ENCODE results near the gene ENTR1. TPM values are rescaled to one million over a fixed set of nuclear protein-coding genes. Genes with fewer than 3 reads are reported as not detected.

ENTR1 gene, protein sequence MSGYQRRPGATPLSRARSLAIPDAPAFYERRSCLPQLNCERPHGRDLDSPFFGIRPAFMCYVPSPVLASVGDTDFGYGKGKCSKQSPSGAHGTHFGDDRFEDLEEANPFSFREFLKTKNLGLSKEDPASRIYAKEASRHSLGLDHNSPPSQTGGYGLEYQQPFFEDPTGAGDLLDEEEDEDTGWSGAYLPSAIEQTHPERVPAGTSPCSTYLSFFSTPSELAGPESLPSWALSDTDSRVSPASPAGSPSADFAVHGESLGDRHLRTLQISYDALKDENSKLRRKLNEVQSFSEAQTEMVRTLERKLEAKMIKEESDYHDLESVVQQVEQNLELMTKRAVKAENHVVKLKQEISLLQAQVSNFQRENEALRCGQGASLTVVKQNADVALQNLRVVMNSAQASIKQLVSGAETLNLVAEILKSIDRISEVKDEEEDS
- total RNA-seq (86.3 and 94.7 TPM in 2 replicates), polyA plus RNA-seq (77.7 and 110 TPM in 2 replicates), polyA minus RNA-seq (41.9 and 59.5 TPM in 2 replicates)
- total RNA-seq (2013), result 57.0 TPM

DNA sequence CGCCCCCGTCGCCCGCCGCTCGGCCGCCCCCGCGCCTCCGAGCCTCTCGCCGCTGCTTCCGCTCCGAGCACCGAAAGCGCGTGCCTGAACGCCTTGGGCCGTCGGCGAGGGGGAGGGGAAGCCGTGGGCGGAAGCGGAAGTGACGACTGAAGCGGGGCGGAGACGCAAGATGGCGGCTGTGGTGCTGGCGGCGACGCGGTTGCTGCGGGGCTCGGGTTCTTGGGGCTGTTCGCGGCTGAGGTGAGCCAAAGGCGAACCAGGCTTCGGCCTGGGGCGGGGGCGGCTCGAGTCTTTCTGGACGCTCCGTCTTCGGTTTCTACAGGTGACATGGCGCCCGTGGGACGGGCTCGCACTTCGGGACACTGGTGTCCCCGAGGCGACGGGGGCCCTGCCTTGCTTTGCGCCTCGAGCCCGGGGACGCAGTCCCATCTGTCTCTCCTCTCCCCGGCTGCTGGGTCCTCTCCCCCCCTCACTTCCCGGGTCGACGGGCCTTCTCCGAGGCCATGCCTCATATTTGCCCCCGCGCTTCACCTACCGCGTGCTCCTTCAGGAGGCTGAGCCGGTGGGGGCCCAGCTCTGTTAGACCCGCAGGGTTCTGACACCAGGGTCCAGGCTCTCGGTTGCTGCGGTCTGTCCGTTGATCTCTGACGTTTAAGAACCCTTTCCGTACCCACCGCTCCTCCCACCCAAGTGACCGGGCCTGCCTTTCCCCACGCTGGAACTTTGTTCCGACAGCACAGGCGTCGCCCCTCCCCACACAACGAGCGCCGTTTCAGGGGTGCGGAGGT is at the start of gene ENTR1, which contains the start of gene PMPCA:
ENTR1 (minus strand) TSS at position 115 of the 788 bp plus-strand sequence. CDS start 217 bp downstream, outside the sequence.
PMPCA (plus strand) TSS at position 159 of the 788 bp plus-strand sequence; CDS start at position 170, 11 bp downstream.
- WGBS (ENCODE audit: insufficient coverage), result under 1% methylated on average over 77 of the region's 83 CpGs
- peak within 1 kb of the TSS; percentile 92 for H3K27ac Mint-ChIP-seq
- H3K79me2 ChIP-seq (ENCODE audit: control insufficient read depth, insufficient read depth, low read length), result peaks cover 73% of the 10 kb centered on the region
- no peak for TF ChIP-seq EZH2 (IDR thresholded peaks at IDR 0.05; ENCODE audit: borderline replicate concordance, insufficient read depth, low read depth, low read length, poor library complexity, severe bottlenecking)
- TF ChIP-seq, protein P1, sequence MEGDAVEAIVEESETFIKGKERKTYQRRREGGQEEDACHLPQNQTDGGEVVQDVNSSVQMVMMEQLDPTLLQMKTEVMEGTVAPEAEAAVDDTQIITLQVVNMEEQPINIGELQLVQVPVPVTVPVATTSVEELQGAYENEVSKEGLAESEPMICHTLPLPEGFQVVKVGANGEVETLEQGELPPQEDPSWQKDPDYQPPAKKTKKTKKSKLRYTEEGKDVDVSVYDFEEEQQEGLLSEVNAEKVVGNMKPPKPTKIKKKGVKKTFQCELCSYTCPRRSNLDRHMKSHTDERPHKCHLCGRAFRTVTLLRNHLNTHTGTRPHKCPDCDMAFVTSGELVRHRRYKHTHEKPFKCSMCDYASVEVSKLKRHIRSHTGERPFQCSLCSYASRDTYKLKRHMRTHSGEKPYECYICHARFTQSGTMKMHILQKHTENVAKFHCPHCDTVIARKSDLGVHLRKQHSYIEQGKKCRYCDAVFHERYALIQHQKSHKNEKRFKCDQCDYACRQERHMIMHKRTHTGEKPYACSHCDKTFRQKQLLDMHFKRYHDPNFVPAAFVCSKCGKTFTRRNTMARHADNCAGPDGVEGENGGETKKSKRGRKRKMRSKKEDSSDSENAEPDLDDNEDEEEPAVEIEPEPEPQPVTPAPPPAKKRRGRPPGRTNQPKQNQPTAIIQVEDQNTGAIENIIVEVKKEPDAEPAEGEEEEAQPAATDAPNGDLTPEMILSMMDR (IDR thresholded peaks at IDR 0.05), result no peak
- H3K36me3 ChIP-seq (replicated peaks in 1 of 2; ENCODE audit: control extremely low read depth in 1 of 2, control insufficient read depth in 1 of 2, extremely low read depth in 1 of 2, insufficient read depth in 2 of 2, low read length in 1 of 2), result peaks cover 0 to 49% of the 10 kb centered on the region in 2 experiments
- H3K9me3 Mint-ChIP-seq (ENCODE audit: insufficient read depth), result no peaks in the 10 kb centered on the region
- peak within 1 kb of the TSS; percentile 80 to 91 for H3K27ac ChIP-seq (ENCODE audit: low read length in 2 of 2)
- H3K9ac ChIP-seq (ENCODE audit: low read length), result peak within 1 kb of the TSS; percentile 86
- ATAC-seq (ENCODE audit: low read depth) (peak; percentile 88), DNase-seq (peak; percentile 95)
- H3K4me3 Mint-ChIP-seq, result peak within 1 kb of the TSS; percentile 92
- intact Hi-C loops (cut with micrococcal nuclease), result loop anchor here (1.0 to 2.0 kb wide), 4 partner anchors 10 to 73 kb away; partner anchors contain the start of genes DNLZ, INPP5E, SEC16A and SNAPC4
- no peaks in the 10 kb centered on the region for H3K27me3 Mint-ChIP-seq
- no peaks in the 10 kb centered on the region for H3K27me3 ChIP-seq (replicated peaks in 1 of 4; ENCODE audit: control extremely low read depth in 1 of 4, control insufficient read depth in 3 of 4, insufficient read depth in 4 of 4, low read length in 3 of 4)
- H4K20me1 ChIP-seq (ENCODE audit: control insufficient read depth, insufficient read depth, low read length, poor library complexity, severe bottlenecking), result peaks cover 52% of the 10 kb centered on the region
- H3K4me2 ChIP-seq (replicated peaks; ENCODE audit: low read depth, low read length, poor library complexity, severe bottlenecking), result peak within 1 kb of the TSS; percentile 91
- H3K4me1 ChIP-seq (ENCODE audit: control insufficient read depth in 2 of 2, insufficient read depth in 2 of 2, low read length in 2 of 2), result peaks cover 25 to 34% of the 10 kb centered on the region in 2 donors
- no peaks in the 10 kb centered on the region for H3K9me3 ChIP-seq (ENCODE audit: control extremely low read depth in 1 of 3, control insufficient read depth in 2 of 3, insufficient read depth in 1 of 3, low read length in 2 of 3)
- ChIA-PET POLR2A (interaction anchor here (0.8 to 1.7 kb wide), 5 partner anchors 10 to 48 kb away, joined by 3 to 5 read pairs (median 4); partner anchors contain the start of genes DNLZ and SNAPC4), CTCF (interaction anchor here (0.6 to 2.6 kb wide), 3 partner anchors 10 to 47 kb away, joined by 3 to 16 read pairs (median 5); partner anchors contain the start of genes DNLZ and SNAPC4)
- H3K4me1 Mint-ChIP-seq, result peaks cover 37% of the 10 kb centered on the region
- peak within 1 kb of the TSS; percentile 76 for H2AFZ ChIP-seq (ENCODE audit: insufficient read depth, low read depth, low read length, poor library complexity, severe bottlenecking)
- H3K4me3 ChIP-seq (ENCODE audit: control extremely low read depth in 1 of 5, extremely low read depth in 1 of 5, insufficient read depth in 1 of 5, low read depth in 2 of 5, low read length in 4 of 5), result peak within 1 kb of the TSS; percentile 46 to 96 (median 81)

Data from B cell (primary cell).